ENCODE measurements around the gene CGN.

The CGN gene

GRCh38 chr1:151510957-151511635, at the start of gene CGN:
Gene CGN, plus strand, starts transcription at chr1:151511387. Its CDS starts 7,133 bp downstream, at chr1:151518520.
- TF ChIP-seq CTCF (conservative IDR thresholded peaks at IDR 0.05; ENCODE audit: control insufficient read depth, insufficient read depth, low read depth, low read length) = no peak
- DNase-seq (ENCODE audit: low read depth) = peak; percentile 32
- peak within 1 kb of the TSS; percentile 39 for H3K4me3 ChIP-seq (ENCODE audit: control insufficient read depth, low read depth, low read length)

GRCh38 chr1:151461694-151462093, 49.5 kb upstream of the CGN start:
- TF ChIP-seq CTCF (conservative IDR thresholded peaks at IDR 0.05; ENCODE audit: control insufficient read depth, insufficient read depth, low read depth, low read length) = no peak
- no peak for DNase-seq (ENCODE audit: low read depth)
- no peak overlapping the region for H3K4me3 ChIP-seq (ENCODE audit: control insufficient read depth, low read depth, low read length)

GRCh38 chr1:151465026-151465425, 46.2 kb upstream of the CGN start:
- TF ChIP-seq CTCF (conservative IDR thresholded peaks at IDR 0.05; ENCODE audit: control insufficient read depth, insufficient read depth, low read depth, low read length) = no peak
- H3K4me3 ChIP-seq (ENCODE audit: control insufficient read depth, low read depth, low read length) = no peak overlapping the region
- no peak for DNase-seq (ENCODE audit: low read depth)

GRCh38 chr1:151472856-151473731, 38.1 kb upstream of the CGN start:
- DNase-seq (ENCODE audit: low read depth) = peak; percentile 56
- TF ChIP-seq CTCF (conservative IDR thresholded peaks at IDR 0.05; ENCODE audit: control insufficient read depth, insufficient read depth, low read depth, low read length) = no peak
- peak overlapping the region; percentile 44 for H3K4me3 ChIP-seq (ENCODE audit: control insufficient read depth, low read depth, low read length)

- TF ChIP-seq CTCF (conservative IDR thresholded peaks at IDR 0.05; ENCODE audit: control insufficient read depth, insufficient read depth, low read depth, low read length) = no peak
- no peak overlapping the region for H3K4me3 ChIP-seq (ENCODE audit: control insufficient read depth, low read depth, low read length)
Measured at GRCh38 chr1:151474745-151475144, 36.4 kb upstream of the CGN start.

GRCh38 chr1:151475175-151475574, 36.0 kb upstream of the CGN start:
- no peak overlapping the region for H3K4me3 ChIP-seq (ENCODE audit: control insufficient read depth, low read depth, low read length)
- no peak for TF ChIP-seq CTCF (conservative IDR thresholded peaks at IDR 0.05; ENCODE audit: control insufficient read depth, insufficient read depth, low read depth, low read length)
- no peak for DNase-seq (ENCODE audit: low read depth)

More at GRCh38 chr1:151474745-151475144, 36.4 kb upstream of the CGN start:
- no peak for DNase-seq (ENCODE audit: low read depth)
